ENCODE data around the gene MT1F.

The MT1F gene

GRCh38 chr16:56691885-56692284 is 34.1 kb downstream of the MT1F start:
- Histone ChIP-seq H3K36me3 (ENCODE audit: control insufficient read depth, low read depth, low read length) (no peaks in the 10 kb centered on the region), H3K4me3 (ENCODE audit: low read length) (no peak overlapping the region), H3K4me1 (ENCODE audit: control insufficient read depth, low read depth, low read length) (no peaks in the 10 kb centered on the region), H3K9ac (ENCODE audit: low read length) (no peak overlapping the region), H3K27ac (ENCODE audit: low read length) (no peak overlapping the region), H3K27me3 (ENCODE audit: control insufficient read depth, insufficient read depth, low read length) (no peaks in the 10 kb centered on the region), H3K9me3 (ENCODE audit: control insufficient read depth, low read depth, low read length) (no peaks in the 10 kb centered on the region)

GRCh38 chr16:56695246-56695645 is 37.5 kb downstream of the MT1F start:
- H3K4me3 ChIP-seq (ENCODE audit: low read length) = no peak overlapping the region
- no peaks in the 10 kb centered on the region for H3K27me3 ChIP-seq (ENCODE audit: control insufficient read depth, insufficient read depth, low read length)
- H3K36me3 ChIP-seq (ENCODE audit: control insufficient read depth, low read depth, low read length) = no peaks in the 10 kb centered on the region
- no peak overlapping the region for H3K9ac ChIP-seq (ENCODE audit: low read length)
- H3K4me1 ChIP-seq (ENCODE audit: control insufficient read depth, low read depth, low read length) = no peaks in the 10 kb centered on the region
- no peaks in the 10 kb centered on the region for H3K9me3 ChIP-seq (ENCODE audit: control insufficient read depth, low read depth, low read length)
- H3K27ac ChIP-seq (ENCODE audit: low read length) = no peak overlapping the region

GRCh38 chr16:56697456-56698155 is 39.8 kb downstream of the MT1F start:
- Histone ChIP-seq H3K9ac (ENCODE audit: low read length) (no peak overlapping the region), H3K4me3 (ENCODE audit: low read length) (no peak overlapping the region), H3K9me3 (ENCODE audit: control insufficient read depth, low read depth, low read length) (no peaks in the 10 kb centered on the region), H3K27ac (ENCODE audit: low read length) (no peak overlapping the region), H3K36me3 (ENCODE audit: control insufficient read depth, low read depth, low read length) (no peaks in the 10 kb centered on the region), H3K4me1 (ENCODE audit: control insufficient read depth, low read depth, low read length) (peaks cover 4% of the 10 kb centered on the region), H3K27me3 (ENCODE audit: control insufficient read depth, insufficient read depth, low read length) (no peaks in the 10 kb centered on the region)

GRCh38 chr16:56700195-56700594 is 42.4 kb downstream of the MT1F start:
- H3K27me3 ChIP-seq (ENCODE audit: control insufficient read depth, insufficient read depth, low read length) = no peaks in the 10 kb centered on the region
- H3K9ac ChIP-seq (ENCODE audit: low read length) = no peak overlapping the region
- no peak overlapping the region for H3K4me3 ChIP-seq (ENCODE audit: low read length)
- H3K9me3 ChIP-seq (ENCODE audit: control insufficient read depth, low read depth, low read length) = no peaks in the 10 kb centered on the region
- peaks cover 4% of the 10 kb centered on the region for H3K4me1 ChIP-seq (ENCODE audit: control insufficient read depth, low read depth, low read length)
- H3K27ac ChIP-seq (ENCODE audit: low read length) = no peak overlapping the region
- H3K36me3 ChIP-seq (ENCODE audit: control insufficient read depth, low read depth, low read length) = no peaks in the 10 kb centered on the region

- no peak overlapping the region for H3K4me3 ChIP-seq (ENCODE audit: low read length)
- no peaks in the 10 kb centered on the region for H3K27me3 ChIP-seq (ENCODE audit: control insufficient read depth, insufficient read depth, low read length)
- H3K36me3 ChIP-seq (ENCODE audit: control insufficient read depth, low read depth, low read length) = no peaks in the 10 kb centered on the region
- H3K9ac ChIP-seq (ENCODE audit: low read length) = no peak overlapping the region
- no peaks in the 10 kb centered on the region for H3K9me3 ChIP-seq (ENCODE audit: control insufficient read depth, low read depth, low read length)
- peaks cover 4% of the 10 kb centered on the region for H3K4me1 ChIP-seq (ENCODE audit: control insufficient read depth, low read depth, low read length)
- H3K27ac ChIP-seq (ENCODE audit: low read length) = no peak overlapping the region
Measured at GRCh38 chr16:56700631-56701030, 42.9 kb downstream of the MT1F start.

GRCh38 chr16:56701534-56701933 is 43.8 kb downstream of the MT1F start:
- Histone ChIP-seq H3K9ac (ENCODE audit: low read length) (no peak overlapping the region), H3K27ac (ENCODE audit: low read length) (no peak overlapping the region), H3K9me3 (ENCODE audit: control insufficient read depth, low read depth, low read length) (no peaks in the 10 kb centered on the region), H3K36me3 (ENCODE audit: control insufficient read depth, low read depth, low read length) (no peaks in the 10 kb centered on the region), H3K4me3 (ENCODE audit: low read length) (no peak overlapping the region), H3K4me1 (ENCODE audit: control insufficient read depth, low read depth, low read length) (peaks cover 4% of the 10 kb centered on the region), H3K27me3 (ENCODE audit: control insufficient read depth, insufficient read depth, low read length) (no peaks in the 10 kb centered on the region)

- H3K27me3 ChIP-seq (ENCODE audit: control insufficient read depth, insufficient read depth, low read length) = no peaks in the 10 kb centered on the region
- H3K9me3 ChIP-seq (ENCODE audit: control insufficient read depth, low read depth, low read length) = no peaks in the 10 kb centered on the region
- H3K4me1 ChIP-seq (ENCODE audit: control insufficient read depth, low read depth, low read length) = peaks cover 4% of the 10 kb centered on the region
- H3K27ac ChIP-seq (ENCODE audit: low read length) = no peak overlapping the region
- H3K4me3 ChIP-seq (ENCODE audit: low read length) = no peak overlapping the region
- no peaks in the 10 kb centered on the region for H3K36me3 ChIP-seq (ENCODE audit: control insufficient read depth, low read depth, low read length)
- no peak overlapping the region for H3K9ac ChIP-seq (ENCODE audit: low read length)
Measured at GRCh38 chr16:56702836-56703235, 45.1 kb downstream of the MT1F start.

Data from iPS-18a (cell line).